GM10248 (cell line): ENCODE data around the gene MAML3.

Source experiments
- CTCF ChIA-PET: fragments of 300-600 bp; sonication (Branson Sonifier 250); formaldehyde crosslinking; extraction: SDS; loops from one replicate; lab custom pipeline; 2021; ENCODE audit warnings: antibody characterized with exemption; lab: Yijun Ruan, JAX
- POLR2A ChIA-PET: fragments of 350-650 bp; sonication (Branson Sonifier 250); formaldehyde crosslinking; extraction: SDS; loops from one replicate; lab custom pipeline; 2020; ENCODE audit warnings: antibody characterized with exemption; lab: Yijun Ruan, JAX
- DNase-seq: peaks from one replicate; pipeline ENCODE4 v3.0.0; 2012; ENCODE audit errors: extremely low spot score
- CTCF ChIP-seq: IDR thresholded peaks from 2 replicates; pipeline ENCODE4 v1.5.1; 2012; ENCODE audit warnings: mild to moderate bottlenecking, low read depth; ENCODE audit errors: extremely low read depth, missing control alignments, control extremely low read depth

MAML3 gene

GRCh38 chr4:139800082-139800481 lies 353.9 kb downstream of the MAML3 start:
- DNase-seq: no peak
- POLR2A ChIA-PET: no interaction called here
- no peak for TF ChIP-seq CTCF
- CTCF ChIA-PET: interaction anchor here (1.3 kb wide), 1 partner anchor 143 kb away, joined by 3 read pairs; no protein-coding TSS in a partner anchor

DNA sequence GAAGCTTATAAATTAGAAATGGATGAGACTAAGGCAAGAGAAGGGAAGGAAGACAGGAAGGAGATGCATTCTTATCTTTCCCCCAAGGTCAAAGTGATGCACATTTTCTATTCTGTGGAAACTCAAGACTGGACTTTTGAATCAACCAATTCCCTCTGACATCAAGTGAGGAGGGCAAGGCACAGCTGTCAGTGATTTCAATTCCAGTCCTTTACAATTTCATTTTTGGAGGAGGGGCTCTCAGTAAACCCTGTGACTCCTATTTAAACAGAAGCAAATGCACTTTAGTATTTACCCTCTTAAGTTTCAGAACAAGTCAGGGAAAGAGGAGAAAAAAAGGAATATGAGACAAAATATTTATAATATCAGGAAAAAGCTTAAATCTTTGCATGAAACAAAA lies 354.4 kb downstream of the MAML3 start:
- ChIA-PET CTCF (interaction anchor here (1.3 kb wide), 1 partner anchor 143 kb away, joined by 3 read pairs; no protein-coding TSS in a partner anchor), POLR2A (no interaction called here)
- TF ChIP-seq CTCF: no peak
- no peak for DNase-seq

DNA sequence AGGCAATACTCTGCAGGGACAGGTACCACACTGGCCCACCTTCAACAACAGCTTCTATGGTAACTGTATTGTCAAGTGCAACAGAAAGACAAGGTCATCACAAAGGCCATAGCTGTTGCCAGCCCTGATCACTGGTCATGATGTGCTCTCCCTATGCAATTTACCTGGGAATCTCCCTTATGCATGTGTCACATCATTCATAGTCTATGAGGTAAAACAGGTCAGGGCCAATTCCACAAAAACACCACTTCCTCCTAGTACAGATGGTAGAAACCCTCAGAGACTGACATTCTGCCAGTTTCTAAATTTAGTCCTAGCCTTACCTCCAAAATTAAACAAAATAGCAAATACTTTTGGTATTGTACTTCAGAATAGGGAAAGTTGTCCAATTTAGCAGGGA lies 355.5 kb downstream of the MAML3 start:
- CTCF ChIA-PET: interaction anchor here (1.0 kb wide), 1 partner anchor 40 kb away, joined by 3 read pairs; no protein-coding TSS in a partner anchor

DNA sequence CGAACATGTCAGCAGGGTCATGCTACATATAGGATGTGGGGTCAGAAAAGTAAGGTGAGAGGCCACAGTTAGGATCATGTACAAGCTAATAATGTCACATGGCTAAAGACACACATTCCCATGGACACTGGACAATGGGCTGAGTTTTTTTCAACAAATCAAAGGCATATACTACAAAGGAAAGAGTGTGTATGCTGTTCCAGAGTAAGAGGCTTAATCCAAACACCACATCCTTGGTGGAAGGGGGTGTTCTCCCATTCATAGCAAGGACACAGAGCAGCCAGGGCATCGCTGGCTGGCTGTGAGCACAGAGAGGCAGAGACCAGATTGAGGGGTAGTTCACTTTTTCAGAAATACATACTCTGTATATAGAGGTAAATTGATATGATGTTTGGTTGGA lies 356.7 kb downstream of the MAML3 start:
- CTCF ChIA-PET: no interaction called here
- POLR2A ChIA-PET: no interaction called here
- TF ChIP-seq CTCF: no peak
- no peak for DNase-seq

More for the DNA sequence above, 355.5 kb downstream of the MAML3 start:
- POLR2A ChIA-PET: no interaction called here
- TF ChIP-seq CTCF: no peak
- DNase-seq: no peak

DNA sequence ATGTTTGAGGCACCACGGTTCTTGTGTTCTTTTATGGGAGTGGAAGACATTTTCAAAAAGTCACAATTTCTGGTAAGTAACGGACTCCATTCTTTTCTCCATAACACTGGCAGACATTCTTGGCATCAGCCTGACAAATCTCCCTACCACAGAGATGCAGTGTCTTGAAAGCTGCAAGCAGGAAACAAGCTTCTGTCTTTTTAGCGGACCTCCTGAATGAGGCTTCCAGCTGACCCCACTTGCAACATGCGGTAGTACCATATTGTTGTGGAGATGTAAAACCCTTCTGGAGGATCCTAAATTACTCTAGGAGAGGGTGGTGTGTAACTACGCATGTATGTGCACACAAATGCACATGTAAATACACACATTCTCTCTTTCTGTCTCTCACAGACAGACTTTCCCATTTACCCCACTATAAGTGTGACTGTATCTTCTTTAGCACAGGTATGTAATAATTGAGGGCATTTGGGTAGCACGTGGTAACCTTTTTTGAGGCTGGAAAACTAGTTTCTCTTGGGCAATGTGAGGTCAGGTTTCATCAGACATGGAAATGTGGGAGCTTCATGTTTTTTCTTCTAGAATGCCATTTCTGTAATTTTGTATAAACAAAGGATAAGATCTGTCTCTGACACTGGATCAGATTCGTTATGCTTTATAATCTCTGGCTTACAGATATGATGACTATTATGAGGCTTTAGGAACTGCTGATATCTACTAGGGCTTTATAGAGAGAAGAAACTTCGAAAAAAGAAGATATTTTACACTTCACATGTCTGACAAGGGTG lies 358.3 kb downstream of the MAML3 start:
- DNase-seq: no peak
- ChIA-PET CTCF (interaction anchor here (1.3 to 1.5 kb wide), 2 partner anchors 12 to 18 kb away, joined by 3 read pairs; no protein-coding TSS in a partner anchor), POLR2A (no interaction called here)
- no peak for TF ChIP-seq CTCF

DNA sequence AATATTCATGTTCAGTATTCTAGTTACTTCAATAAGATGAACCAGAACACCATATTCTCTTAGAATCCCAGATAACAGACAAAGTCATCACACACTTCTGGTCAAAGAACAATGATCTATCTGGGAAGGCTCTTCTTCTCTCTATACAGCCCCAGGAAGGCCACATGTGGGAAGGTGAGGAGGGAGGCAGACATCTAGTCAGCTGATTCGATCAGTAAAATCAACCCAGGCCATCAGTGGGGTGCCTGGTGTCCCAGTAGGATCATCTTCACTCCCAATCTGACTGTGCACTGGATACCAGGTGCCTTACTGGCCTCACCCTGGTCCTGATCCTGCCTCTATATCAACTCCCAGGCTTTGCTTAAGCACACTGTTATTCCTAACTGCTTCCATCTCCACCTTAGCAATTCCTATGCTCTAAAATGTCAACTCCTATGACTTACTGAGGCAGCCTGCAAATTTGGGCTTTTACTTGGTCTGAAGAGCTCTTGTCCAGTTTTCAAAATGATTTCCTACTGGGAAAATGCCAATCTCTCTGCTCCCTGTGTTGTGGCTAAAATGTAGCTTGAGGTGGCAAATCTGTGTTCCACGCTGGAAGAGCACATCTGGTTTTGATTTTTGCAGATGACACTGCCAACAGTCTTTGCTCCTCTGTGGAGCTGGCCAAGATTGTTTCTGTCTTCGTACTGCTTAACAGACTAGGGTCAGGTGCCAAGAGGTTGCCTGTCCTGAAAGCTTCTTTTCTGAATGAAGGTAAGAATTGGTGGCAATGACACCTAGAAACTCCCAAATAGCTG lies 359.6 kb downstream of the MAML3 start:
- TF ChIP-seq CTCF: no peak
- POLR2A ChIA-PET: no interaction called here
- CTCF ChIA-PET: interaction anchor here (1.5 kb wide), 1 partner anchor 13 kb away, joined by 3 read pairs; no protein-coding TSS in a partner anchor
- DNase-seq: no peak
